Astrocyte of the cerebellum (primary cell): Measurements from ENCODE around the gene ATP2B3.
"Not testable (repeated sequence)": the region's sequence is repeated elsewhere in the genome, so short reads cannot be mapped to it uniquely, and the experiment has no call there.

ENCODE experiments used
- DNase-seq: peaks from one replicate; pipeline ENCODE4 v3.0.0-alpha.2; 2011; ENCODE audit warnings: low read depth
- H3K4me3 ChIP-seq: 2 replicates; pipeline ENCODE4 v1.5.1; 2011; ENCODE audit warnings: mild to moderate bottlenecking, low read depth, low read length, moderate library complexity
- in situ Hi-C: cut with HindIII; loops from 2 replicates; pipeline ENCODE4 v1.10.0; 2017; ENCODE audit warnings: low sequenced_read_pairs
- TF ChIP-seq, protein P1 (sequence below): IDR thresholded peaks from 2 replicates; pipeline ENCODE4 v1.5.1; 2012; ENCODE audit warnings: low read length, low read depth, moderate library complexity, mild to moderate bottlenecking; ENCODE audit errors: missing control alignments

The ATP2B3 gene

DNA sequence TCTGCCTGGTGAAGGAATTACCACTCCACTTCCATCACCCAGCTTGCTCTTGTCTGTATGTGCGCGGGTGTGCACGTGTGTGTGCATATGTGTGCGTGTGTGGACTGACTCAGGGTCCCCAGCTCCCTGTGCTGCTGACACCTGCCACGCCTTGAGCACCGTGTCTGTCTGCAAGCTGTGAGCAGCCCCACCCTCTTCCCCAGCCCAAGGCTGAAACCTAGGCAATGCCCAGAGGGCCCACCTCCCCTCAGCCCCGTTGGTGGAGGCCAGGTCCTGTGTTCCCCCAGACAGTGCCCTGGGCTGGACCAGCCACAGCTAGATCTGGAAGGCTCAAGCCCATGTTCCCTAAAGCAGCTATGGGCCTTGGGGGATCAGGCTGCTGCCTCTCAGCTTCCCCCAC, 83.5 kb downstream of the ATP2B3 start:
- in situ Hi-C loops, result no loop called here
- no peak for DNase-seq
- TF ChIP-seq, protein P1, sequence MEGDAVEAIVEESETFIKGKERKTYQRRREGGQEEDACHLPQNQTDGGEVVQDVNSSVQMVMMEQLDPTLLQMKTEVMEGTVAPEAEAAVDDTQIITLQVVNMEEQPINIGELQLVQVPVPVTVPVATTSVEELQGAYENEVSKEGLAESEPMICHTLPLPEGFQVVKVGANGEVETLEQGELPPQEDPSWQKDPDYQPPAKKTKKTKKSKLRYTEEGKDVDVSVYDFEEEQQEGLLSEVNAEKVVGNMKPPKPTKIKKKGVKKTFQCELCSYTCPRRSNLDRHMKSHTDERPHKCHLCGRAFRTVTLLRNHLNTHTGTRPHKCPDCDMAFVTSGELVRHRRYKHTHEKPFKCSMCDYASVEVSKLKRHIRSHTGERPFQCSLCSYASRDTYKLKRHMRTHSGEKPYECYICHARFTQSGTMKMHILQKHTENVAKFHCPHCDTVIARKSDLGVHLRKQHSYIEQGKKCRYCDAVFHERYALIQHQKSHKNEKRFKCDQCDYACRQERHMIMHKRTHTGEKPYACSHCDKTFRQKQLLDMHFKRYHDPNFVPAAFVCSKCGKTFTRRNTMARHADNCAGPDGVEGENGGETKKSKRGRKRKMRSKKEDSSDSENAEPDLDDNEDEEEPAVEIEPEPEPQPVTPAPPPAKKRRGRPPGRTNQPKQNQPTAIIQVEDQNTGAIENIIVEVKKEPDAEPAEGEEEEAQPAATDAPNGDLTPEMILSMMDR, result no peak
- no peak overlapping the region for H3K4me3 ChIP-seq

DNA sequence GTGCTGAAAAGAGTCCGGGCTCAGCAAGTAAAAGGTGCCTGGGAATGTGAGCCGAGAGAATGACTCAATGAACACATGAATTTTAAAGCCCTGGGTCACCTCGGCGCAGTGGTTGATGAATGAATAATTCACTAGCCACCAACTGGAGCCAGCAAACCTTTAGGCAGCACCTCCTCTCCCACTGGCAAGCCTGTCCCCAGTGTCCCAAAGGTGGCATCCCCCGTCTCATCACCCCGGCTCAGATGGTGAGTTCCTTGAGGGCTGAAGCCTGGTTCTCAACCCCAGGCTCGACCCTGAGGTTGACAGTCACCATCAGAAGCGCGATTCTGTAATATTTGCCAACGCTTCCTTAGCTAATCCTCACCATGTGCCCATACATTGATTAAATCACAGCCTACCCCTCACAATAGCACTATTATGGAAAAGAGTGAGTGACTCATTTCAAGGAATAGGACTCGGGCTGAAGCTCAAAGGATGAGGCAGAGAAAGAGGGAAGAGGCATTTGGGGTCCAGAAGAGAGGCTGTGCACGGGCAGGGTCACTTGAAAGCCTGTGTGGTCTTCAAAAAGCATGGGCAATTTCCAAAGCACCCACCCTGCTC, 84.2 kb downstream of the ATP2B3 start:
- TF ChIP-seq, protein P1, result no peak
- no peak for DNase-seq
- H3K4me3 ChIP-seq, result no peak overlapping the region
- in situ Hi-C loops, result no loop called here

DNA sequence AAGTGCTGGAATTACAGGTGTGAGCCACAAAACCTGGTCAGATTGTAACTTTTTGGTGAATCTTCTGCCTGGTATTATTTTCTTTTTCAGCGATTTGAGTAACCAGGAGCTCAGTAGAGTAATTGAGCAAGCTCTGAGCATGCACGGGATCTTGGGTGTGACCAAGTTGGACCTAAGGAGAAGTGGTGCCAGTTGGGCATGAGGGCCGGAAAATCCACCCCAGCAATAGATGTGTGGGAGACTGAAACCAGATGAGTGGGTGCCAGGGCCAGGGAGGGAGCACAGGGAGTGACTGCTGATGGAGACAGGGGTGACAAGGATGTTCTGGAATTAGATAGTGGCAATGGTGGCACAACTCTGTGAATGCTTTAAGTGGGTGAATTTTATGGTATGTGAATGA, 85.2 kb downstream of the ATP2B3 start:
- in situ Hi-C loops, result no loop called here
- no peak for DNase-seq
- TF ChIP-seq, protein P1, result no peak
- no peak overlapping the region for H3K4me3 ChIP-seq

DNA sequence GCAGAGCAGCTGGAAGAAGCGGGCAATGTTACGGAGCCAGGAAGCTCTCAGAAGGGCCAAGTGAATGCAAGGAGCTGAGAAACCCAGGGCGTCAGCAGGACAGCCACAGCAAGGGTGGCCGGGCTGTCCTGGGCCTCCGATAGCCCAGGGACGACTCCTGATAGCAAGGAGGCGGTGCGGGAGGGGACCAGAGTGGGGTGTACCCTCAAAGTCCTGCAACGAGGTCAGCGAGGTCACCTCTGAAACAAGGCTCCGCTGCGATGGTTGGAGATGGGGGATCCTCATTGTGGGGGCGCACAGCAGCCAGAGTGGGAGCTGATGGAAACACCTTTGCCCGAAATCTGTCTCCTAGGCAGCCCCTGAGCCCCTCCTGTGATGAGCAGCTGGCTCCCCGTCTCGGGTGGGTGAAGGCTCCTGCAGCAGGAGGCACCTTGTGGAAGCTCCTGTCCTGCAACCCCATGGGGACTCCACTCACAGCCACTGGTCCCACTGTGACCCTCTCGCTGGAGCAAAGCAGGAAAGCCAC, 85.8 kb downstream of the ATP2B3 start:
- TF ChIP-seq, protein P1, result no peak
- no peak for DNase-seq
- H3K4me3 ChIP-seq, result no peak overlapping the region
- in situ Hi-C loops, result no loop called here

DNA sequence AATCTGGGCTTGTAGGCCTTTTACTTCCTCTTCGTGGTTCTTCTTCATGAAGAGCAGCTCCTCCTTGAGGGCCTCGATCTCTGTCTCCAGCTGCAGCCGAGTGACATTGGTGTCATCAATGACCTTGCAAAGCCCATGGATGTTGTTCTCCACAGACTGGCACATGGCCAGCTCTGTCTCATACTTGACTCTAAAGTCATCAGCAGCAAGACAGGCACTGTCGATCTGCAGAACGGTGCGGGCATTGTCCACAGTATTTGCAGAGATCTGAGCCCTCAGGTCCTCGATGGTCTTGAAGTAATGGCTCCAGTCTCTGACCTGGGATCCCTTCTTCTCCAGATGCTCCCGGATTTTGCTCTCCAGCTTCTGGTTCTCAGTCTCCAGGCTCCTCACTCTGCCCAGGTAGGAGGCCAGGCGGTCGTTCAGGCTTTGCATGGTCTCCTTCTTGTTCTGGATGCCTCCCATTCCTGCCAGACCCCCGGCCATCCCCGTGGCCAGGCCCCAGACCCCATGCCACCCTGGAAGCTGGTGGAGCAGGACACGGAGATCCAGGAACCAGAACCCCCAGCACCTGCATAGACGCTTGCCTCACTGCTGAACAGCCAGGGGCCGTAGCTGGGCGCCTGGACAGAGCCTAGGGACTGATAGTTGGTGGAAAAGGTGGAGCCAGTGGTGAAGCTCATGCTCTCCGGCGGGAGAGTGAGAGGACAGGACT, 87.4 kb downstream of the ATP2B3 start:
- DNase-seq, H3K4me3 ChIP-seq, in situ Hi-C loops: not testable (repeated sequence)

DNA sequence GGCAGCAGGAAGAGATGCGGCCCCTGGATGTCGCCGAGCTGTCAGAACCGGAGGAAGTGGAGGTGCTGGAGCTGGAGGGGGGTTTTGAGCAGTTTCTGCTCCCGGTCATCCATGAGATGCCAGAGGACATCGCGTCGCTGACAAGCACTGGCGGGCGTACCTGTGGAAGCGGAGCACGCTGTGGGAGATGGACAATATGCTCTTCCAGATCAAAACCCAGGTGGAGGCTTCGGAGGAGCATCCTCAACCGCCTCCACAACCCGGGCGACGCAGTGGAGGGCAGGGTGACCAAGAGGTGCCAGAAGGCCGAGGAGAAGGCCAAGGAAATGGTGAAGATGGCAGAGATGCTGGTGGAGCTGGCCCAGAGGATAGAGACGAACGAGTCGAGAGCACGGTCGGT, 89.1 kb downstream of the ATP2B3 start:
- TF ChIP-seq, protein P1, result no peak
- no peak for DNase-seq
- in situ Hi-C loops, result no loop called here
- H3K4me3 ChIP-seq, result no peak overlapping the region

DNA sequence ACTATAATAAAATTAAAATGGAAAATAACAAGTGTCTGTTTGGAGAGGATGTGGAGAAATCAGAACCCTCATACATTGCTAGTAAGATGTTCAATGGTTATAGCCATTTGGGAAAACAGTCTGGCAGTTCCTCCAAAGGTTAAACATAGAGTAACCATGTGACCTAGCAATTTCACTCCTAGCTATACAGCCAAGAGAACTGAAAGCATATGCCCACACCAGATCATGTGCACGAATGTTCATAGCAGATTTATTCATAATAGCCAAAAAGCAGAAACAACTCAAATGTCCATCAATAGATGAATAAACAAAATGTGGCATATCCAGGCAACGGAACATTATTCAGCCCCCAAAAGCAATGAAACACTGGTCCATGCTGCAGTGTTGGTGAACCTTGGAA, 90.9 kb downstream of the ATP2B3 start:
- TF ChIP-seq, protein P1, result no peak
- in situ Hi-C loops, result no loop called here
- no peak overlapping the region for H3K4me3 ChIP-seq
- DNase-seq, result no peak
